Natural killer cell treated with Interleukin-12 subunit alpha and Interleukin-12 subunit beta and Interleukin-15 and Interleukin-18, amount 100 ng/mL, for 72 hours (primary cell): ENCODE data around the gene CREB3L4. TPM values are rescaled to one million over a fixed set of nuclear protein-coding genes. Genes with fewer than 3 reads are reported as not detected.

Experiments used
- total RNA-seq, 2 donors: library from RNA; stranded (reverse); gene quantifications; one replicate each; pipeline ENCODE4 v1.2.3, GENCODE V29; 2022

The CREB3L4 gene
- total RNA-seq, 2 donors from 2014 or later = 4.5 to 6.1 TPM

Other genes starting within 250 kb of the CREB3L4 start
- gene INTS3, start 239.9 kb upstream of the CREB3L4 start, total RNA-seq = 10 to 100 TPM; 42.1 to 62.0 TPM
- gene SLC27A3, start 192.5 kb upstream of the CREB3L4 start, total RNA-seq = 10 to 100 TPM; 33.6 to 69.9 TPM
- 10 to 100 TPM; 58.5 to 76.6 TPM for gene GATAD2B, start 44.9 kb upstream of the CREB3L4 start, total RNA-seq
- 100 to 1,000 TPM; 161 to 205 TPM for gene DENND4B, start 21.2 kb upstream of the CREB3L4 start, total RNA-seq
- 100 to 1,000 TPM; 103 to 129 TPM for gene CRTC2, start 9.3 kb upstream of the CREB3L4 start, total RNA-seq
- gene SLC39A1, start 4.4 kb upstream of the CREB3L4 start, total RNA-seq = 10 to 100 TPM; 65.6 to 74.2 TPM
- gene JTB, start 9.8 kb downstream of the CREB3L4 start, total RNA-seq = 100 to 1,000 TPM; 164 to 255 TPM
- 10 to 100 TPM in 1 of 2 donors, 1 to 10 TPM in 1; 7.8 to 11.5 TPM for gene RAB13, start 18.4 kb downstream of the CREB3L4 start, total RNA-seq
- 100 to 1,000 TPM; 370 to 905 TPM for gene RPS27, start 22.9 kb downstream of the CREB3L4 start, total RNA-seq
- gene NUP210L, start 187.2 kb downstream of the CREB3L4 start, total RNA-seq = under 1 TPM in 1 of 2 donors, not detected in 1; 0.24 TPM
- 100 to 1,000 TPM; 495 to 662 TPM for gene TPM3, start 224.2 kb downstream of the CREB3L4 start, total RNA-seq
- gene CFAP141, start 238.4 kb downstream of the CREB3L4 start, total RNA-seq = not detected